IMR-90 (cell line): Measurements from ENCODE around the gene GPR160. TPM values are rescaled to one million over a fixed set of nuclear protein-coding genes. Genes with fewer than 3 reads are reported as not detected.

Experiments used
- ATAC-seq: fragments of 200-7000 bp; cut with Tn5 transposase; 2 replicates; pipeline ENCODE4 v1.9.1; 2020; ENCODE audit warnings: low read depth, mild to moderate bottlenecking, moderate library complexity
- BruUV-seq: library from RNA; stranded (reverse); fragments of 400-500 nt; replicated peaks from 2 replicates; lab custom pipeline; 2021; lab: Mats Ljungman, UMichigan
- CTCF ChIA-PET: fragments of 300-600 bp; formaldehyde crosslinking; extraction: SDS; loops from one replicate; lab custom pipeline; 2021; ENCODE audit warnings: antibody characterized with exemption; lab: Yijun Ruan, JAX
- POLR2A ChIA-PET: fragments of 300-600 bp; sonication (Branson Sonifier 250); formaldehyde crosslinking; loops from one replicate; lab custom pipeline; 2022; ENCODE audit warnings: antibody characterized with exemption; ENCODE audit not compliant: unreplicated experiment; lab: Charles Lee
- DNase-seq: peaks from one replicate; pipeline ENCODE4 v3.0.0; 2013
- H2AFZ ChIP-seq: replicated peaks from 2 replicates; pipeline ENCODE3; 2013; ENCODE audit warnings: low read length, mild to moderate bottlenecking; ENCODE audit not compliant: poor library complexity
- H2AK5ac ChIP-seq: 2 replicates; pipeline ENCODE4 v1.6.1; 2013; ENCODE audit warnings: low read depth, low read length, inconsistent platforms
- H2AK9ac ChIP-seq: replicated peaks from 2 replicates; pipeline ENCODE3; 2013; ENCODE audit warnings: mild to moderate bottlenecking, low read depth, low read length, moderate library complexity; ENCODE audit not compliant: poor library complexity
- H2BK120ac ChIP-seq: 2 replicates; pipeline ENCODE4 v1.6.1; 2013; ENCODE audit warnings: low read depth, low read length, inconsistent platforms
- H2BK15ac ChIP-seq: 3 replicates; pipeline ENCODE4 v1.6.1; 2013; ENCODE audit warnings: low read depth, low read length, inconsistent platforms
- H2BK20ac ChIP-seq: 2 replicates; pipeline ENCODE4 v1.6.1; 2013; ENCODE audit warnings: low read depth, mild to moderate bottlenecking, inconsistent platforms, low read length, moderate library complexity
- H2BK5ac ChIP-seq: 2 replicates; pipeline ENCODE4 v1.6.1; 2013; ENCODE audit warnings: mild to moderate bottlenecking, low read depth, low read length, inconsistent platforms; ENCODE audit not compliant: poor library complexity, severe bottlenecking
- H3K14ac ChIP-seq: replicated peaks from 2 replicates; pipeline ENCODE4 v1.6.1; 2013; ENCODE audit warnings: low read depth, low read length, inconsistent platforms
- H3K18ac ChIP-seq: 2 replicates; pipeline ENCODE4 v1.6.1; 2013; ENCODE audit warnings: low read depth, low read length, control low read depth
- H3K23ac ChIP-seq: 2 replicates; pipeline ENCODE4 v1.6.1; 2013; ENCODE audit warnings: low read depth, low read length, inconsistent platforms
- H3K27ac ChIP-seq: 2 replicates; pipeline ENCODE4 v1.5.1; 2013; ENCODE audit warnings: mild to moderate bottlenecking, control low read depth, low read length; ENCODE audit not compliant: insufficient read depth
- H3K27me3 ChIP-seq: 2 replicates; pipeline ENCODE4 v1.6.1; 2013; ENCODE audit warnings: low read length; ENCODE audit not compliant: control insufficient read depth, insufficient read depth
- H3K36me3 ChIP-seq: 2 replicates; pipeline ENCODE4 v1.6.1; 2013; ENCODE audit warnings: low read length, mixed read lengths; ENCODE audit not compliant: control insufficient read depth, insufficient read depth
- H3K4ac ChIP-seq: 2 replicates; pipeline ENCODE4 v1.6.1; 2013; ENCODE audit warnings: low read depth, low read length, inconsistent platforms
- H3K4me1 ChIP-seq: 2 replicates; pipeline ENCODE4 v1.6.1; 2013; ENCODE audit warnings: low read length, mixed read lengths; ENCODE audit not compliant: control insufficient read depth, insufficient read depth
- H3K4me2 ChIP-seq: 2 replicates; pipeline ENCODE4 v1.6.1; 2013; ENCODE audit warnings: low read depth, mild to moderate bottlenecking, control low read depth, low read length, moderate library complexity
- H3K4me3 ChIP-seq: 2 replicates; pipeline ENCODE4 v1.5.1; 2013; ENCODE audit warnings: low read depth, mild to moderate bottlenecking, control low read depth, low read length, moderate library complexity; ENCODE audit not compliant: insufficient read depth
- H3K56ac ChIP-seq: 2 replicates; pipeline ENCODE4 v1.6.1; 2013; ENCODE audit warnings: low read length, inconsistent platforms; ENCODE audit not compliant: insufficient read depth; ENCODE audit errors: extremely low read depth
- H3K79me1 ChIP-seq, 2 experiments: 2 replicates each; pipeline ENCODE4 v1.6.1; 2013; ENCODE audit warnings: low read length in 2 of 2, inconsistent platforms in 1 of 2, low read depth in 1 of 2
- H3K9ac ChIP-seq: 2 replicates; pipeline ENCODE4 v1.6.1; 2013; ENCODE audit warnings: low read depth, low read length, control low read depth
- H3K9me1 ChIP-seq: 2 replicates; pipeline ENCODE4 v1.6.1; 2013; ENCODE audit warnings: low read length, inconsistent platforms; ENCODE audit not compliant: insufficient read depth
- H3K9me3 ChIP-seq: 2 replicates; pipeline ENCODE4 v1.6.1; 2013; ENCODE audit warnings: low read length; ENCODE audit not compliant: control insufficient read depth, insufficient read depth
- H4K20me1 ChIP-seq: 2 replicates; pipeline ENCODE4 v1.6.1; 2013; ENCODE audit warnings: low read length, inconsistent platforms; ENCODE audit not compliant: insufficient read depth
- H4K5ac ChIP-seq: 2 replicates; pipeline ENCODE4 v1.6.1; 2013; ENCODE audit warnings: mild to moderate bottlenecking, low read depth, low read length, control low read depth
- H4K8ac ChIP-seq, 2 experiments: 2 replicates each; pipeline ENCODE4 v1.6.1; 2013; ENCODE audit warnings: low read depth in 2 of 2, low read length in 2 of 2, control low read depth in 1 of 2, inconsistent platforms in 1 of 2
- H4K91ac ChIP-seq: 2 replicates; pipeline ENCODE4 v1.6.1; 2013; ENCODE audit warnings: low read depth, low read length, inconsistent platforms; ENCODE audit not compliant: insufficient read depth
- BHLHE40 ChIP-seq: fragments of 150-350 bp; IDR thresholded peaks from 2 replicates; pipeline ENCODE4 v1.6.1; 2016; ENCODE audit warnings: mild to moderate bottlenecking, low read depth, low read length
- CEBPB ChIP-seq: IDR thresholded peaks from 2 replicates; pipeline ENCODE4 v1.6.1; 2012; ENCODE audit warnings: low read depth, low read length, improper control_type of control experiment
- CHD1 ChIP-seq: IDR thresholded peaks from 2 replicates; pipeline ENCODE4 v1.6.1; 2012; ENCODE audit warnings: low read depth, low read length, improper control_type of control experiment
- FOS ChIP-seq: fragments of 150-350 bp; IDR thresholded peaks from 2 replicates; pipeline ENCODE4 v1.6.1; 2016; ENCODE audit warnings: low read depth, low read length
- MAFK ChIP-seq: IDR thresholded peaks from 2 replicates; pipeline ENCODE4 v1.6.1; 2012; ENCODE audit warnings: low read depth, low read length, improper control_type of control experiment
- MAZ ChIP-seq: IDR thresholded peaks from 2 replicates; pipeline ENCODE4 v1.6.1; 2012; ENCODE audit warnings: low read depth, mild to moderate bottlenecking, low read length, improper control_type of control experiment, moderate library complexity, borderline replicate concordance
- MXI1 ChIP-seq: IDR thresholded peaks from 2 replicates; pipeline ENCODE4 v1.6.1; 2012; ENCODE audit warnings: low read depth, mild to moderate bottlenecking, low read length, moderate library complexity, borderline replicate concordance
- NFE2L2 ChIP-seq: fragments of 150-350 bp; IDR thresholded peaks from 2 replicates; pipeline ENCODE4 v1.6.1; 2016; ENCODE audit warnings: low read depth, mild to moderate bottlenecking, low read length
- POLR2A ChIP-seq: IDR thresholded peaks from 2 replicates; pipeline ENCODE4 v1.6.1; 2012; ENCODE audit warnings: mild to moderate bottlenecking, low read depth, low read length
- RAD21 ChIP-seq: IDR thresholded peaks from 2 replicates; pipeline ENCODE4 v1.6.1; 2012; ENCODE audit warnings: low read length, improper control_type of control experiment
- RCOR1 ChIP-seq: IDR thresholded peaks from 2 replicates; pipeline ENCODE4 v1.6.1; 2012; ENCODE audit warnings: mild to moderate bottlenecking, low read length, improper control_type of control experiment; ENCODE audit not compliant: insufficient replicate concordance
- RFX5 ChIP-seq: IDR thresholded peaks from 2 replicates; pipeline ENCODE4 v1.8.0; 2012; ENCODE audit warnings: low read depth, mild to moderate bottlenecking, low read length, moderate library complexity
- SMC3 ChIP-seq: fragments of 150-350 bp; IDR thresholded peaks from 2 replicates; pipeline ENCODE4 v1.6.1; 2016; ENCODE audit warnings: low read depth, mild to moderate bottlenecking, antibody characterized with exemption, low read length, moderate library complexity
- WGBS, 2 experiments: methylation state at CpG; one replicate each; pipeline versions ENCODE4 v1.1.5 to v1.1.7; 2013; ENCODE audit warnings: missing lambda C conversion rate in 2 of 2; ENCODE audit not compliant: insufficient read length in 1 of 2; ENCODE audit errors: extremely low coverage in 2 of 2; 5-methylcytosine and 5-hydroxymethylcytosine counted together
- dilution Hi-C: fragments of 300-500 bp; cut with HindIII; formaldehyde crosslinking; loops from one replicate; pipeline ENCODE4 v1.14.3; 2018; ENCODE audit warnings: low sequenced_read_pairs; ENCODE audit not compliant: unreplicated experiment
- in situ Hi-C: fragments of 300-500 bp; cut with MboI; formaldehyde crosslinking; loops from 3 replicates; pipeline ENCODE4 v1.14.3; 2019; ENCODE audit warnings: low sequenced_read_pairs, inconsistent platforms, mixed read lengths
- intact Hi-C: fragments of 100-400 bp; cut with micrococcal nuclease; formaldehyde crosslinking; loops from 2 replicates; pipeline ENCODE4 v1.10.0; 2022
- polyA plus RNA-seq, 3 experiments: library from polyadenylated mRNA; depleted of rRNA; stranded (reverse); fragments of >200 nt; gene quantifications; 2 replicates each; pipeline ENCODE4 v1.2.3, GENCODE V29; 2012; ENCODE audit warnings: low replicate concordance in 1 of 3
- total RNA-seq: library from RNA; depleted of rRNA; stranded (reverse); fragments of >200 nt; gene quantifications from 2 replicates; pipeline ENCODE4 v1.2.3, GENCODE V29; 2012
- TF ChIP-seq, protein P1 (sequence below): fragments of 150-350 bp; IDR thresholded peaks from 2 replicates; pipeline ENCODE4 v1.6.1; 2017; ENCODE audit warnings: mild to moderate bottlenecking, antibody characterized with exemption, low read length, low read depth
- TF ChIP-seq, protein P2 (sequence below): conservative IDR thresholded peaks from 2 replicates; pipeline ENCODE4 v1.5.1; 2012; ENCODE audit warnings: mild to moderate bottlenecking, low read depth, low read length, improper control_type of control experiment
- TF ChIP-seq, protein P3 (sequence below): fragments of 150-350 bp; IDR thresholded peaks from 2 replicates; pipeline ENCODE4 v1.6.1; 2016; ENCODE audit warnings: low read depth, mild to moderate bottlenecking, low read length, moderate library complexity, borderline replicate concordance

Gene GPR160
- total and polyA plus RNA-seq, 2 of the 4 experiments (the other 2 are of a cell fraction), result 0.09 to 0.18 TPM

DNA sequence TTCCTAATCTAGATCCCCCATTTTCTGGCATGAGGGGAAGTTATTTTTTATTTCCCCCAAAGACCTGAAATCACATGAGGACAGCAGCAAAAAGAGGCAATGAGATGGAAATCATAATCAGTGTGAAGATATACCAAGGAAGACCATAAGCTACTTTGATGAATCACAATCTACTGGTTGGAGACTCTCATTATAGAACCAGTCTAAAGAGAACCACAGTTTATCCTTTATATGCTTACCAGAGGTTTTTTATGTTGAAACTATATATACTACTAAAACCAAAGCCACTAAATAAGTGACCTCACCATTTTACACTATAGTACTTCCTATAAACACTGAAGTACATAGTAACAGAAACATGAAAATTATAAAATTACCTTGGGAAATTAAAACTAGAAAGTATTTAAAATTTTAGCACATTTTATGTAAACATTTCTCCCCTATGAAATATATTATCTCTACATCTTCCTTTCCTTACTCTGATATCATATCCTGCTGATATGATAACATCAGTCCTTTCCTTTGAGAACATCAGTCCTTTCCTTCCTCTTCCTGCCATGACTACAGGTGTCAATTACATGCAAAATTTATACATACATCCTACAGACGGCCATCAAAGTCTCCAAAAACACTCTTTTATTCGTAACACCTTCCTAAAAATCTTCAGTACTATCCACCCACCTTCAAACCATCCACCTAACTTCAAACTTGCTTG is 71.9 kb downstream of the GPR160 start:
- TF ChIP-seq, protein P1, sequence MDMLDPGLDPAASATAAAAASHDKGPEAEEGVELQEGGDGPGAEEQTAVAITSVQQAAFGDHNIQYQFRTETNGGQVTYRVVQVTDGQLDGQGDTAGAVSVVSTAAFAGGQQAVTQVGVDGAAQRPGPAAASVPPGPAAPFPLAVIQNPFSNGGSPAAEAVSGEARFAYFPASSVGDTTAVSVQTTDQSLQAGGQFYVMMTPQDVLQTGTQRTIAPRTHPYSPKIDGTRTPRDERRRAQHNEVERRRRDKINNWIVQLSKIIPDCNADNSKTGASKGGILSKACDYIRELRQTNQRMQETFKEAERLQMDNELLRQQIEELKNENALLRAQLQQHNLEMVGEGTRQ, result no peak
- TF ChIP-seq, protein P2, sequence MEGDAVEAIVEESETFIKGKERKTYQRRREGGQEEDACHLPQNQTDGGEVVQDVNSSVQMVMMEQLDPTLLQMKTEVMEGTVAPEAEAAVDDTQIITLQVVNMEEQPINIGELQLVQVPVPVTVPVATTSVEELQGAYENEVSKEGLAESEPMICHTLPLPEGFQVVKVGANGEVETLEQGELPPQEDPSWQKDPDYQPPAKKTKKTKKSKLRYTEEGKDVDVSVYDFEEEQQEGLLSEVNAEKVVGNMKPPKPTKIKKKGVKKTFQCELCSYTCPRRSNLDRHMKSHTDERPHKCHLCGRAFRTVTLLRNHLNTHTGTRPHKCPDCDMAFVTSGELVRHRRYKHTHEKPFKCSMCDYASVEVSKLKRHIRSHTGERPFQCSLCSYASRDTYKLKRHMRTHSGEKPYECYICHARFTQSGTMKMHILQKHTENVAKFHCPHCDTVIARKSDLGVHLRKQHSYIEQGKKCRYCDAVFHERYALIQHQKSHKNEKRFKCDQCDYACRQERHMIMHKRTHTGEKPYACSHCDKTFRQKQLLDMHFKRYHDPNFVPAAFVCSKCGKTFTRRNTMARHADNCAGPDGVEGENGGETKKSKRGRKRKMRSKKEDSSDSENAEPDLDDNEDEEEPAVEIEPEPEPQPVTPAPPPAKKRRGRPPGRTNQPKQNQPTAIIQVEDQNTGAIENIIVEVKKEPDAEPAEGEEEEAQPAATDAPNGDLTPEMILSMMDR, result no peak
- no peak for TF ChIP-seq CHD1
- no peak for TF ChIP-seq MAFK
- TF ChIP-seq MAZ, result no peak
- TF ChIP-seq NFE2L2, result no peak
- TF ChIP-seq RCOR1, result no peak
- no peak for TF ChIP-seq RAD21
- no peak for TF ChIP-seq POLR2A
- TF ChIP-seq MXI1, result no peak
- no peak for TF ChIP-seq FOS
- no peak for TF ChIP-seq BHLHE40
- TF ChIP-seq, protein P3, sequence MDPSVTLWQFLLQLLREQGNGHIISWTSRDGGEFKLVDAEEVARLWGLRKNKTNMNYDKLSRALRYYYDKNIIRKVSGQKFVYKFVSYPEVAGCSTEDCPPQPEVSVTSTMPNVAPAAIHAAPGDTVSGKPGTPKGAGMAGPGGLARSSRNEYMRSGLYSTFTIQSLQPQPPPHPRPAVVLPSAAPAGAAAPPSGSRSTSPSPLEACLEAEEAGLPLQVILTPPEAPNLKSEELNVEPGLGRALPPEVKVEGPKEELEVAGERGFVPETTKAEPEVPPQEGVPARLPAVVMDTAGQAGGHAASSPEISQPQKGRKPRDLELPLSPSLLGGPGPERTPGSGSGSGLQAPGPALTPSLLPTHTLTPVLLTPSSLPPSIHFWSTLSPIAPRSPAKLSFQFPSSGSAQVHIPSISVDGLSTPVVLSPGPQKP, result no peak
- TF ChIP-seq CEBPB, result no peak
- no peak for TF ChIP-seq SMC3
- no peak for TF ChIP-seq RFX5
- ATAC-seq, result no peak

More for the DNA sequence above, 71.9 kb downstream of the GPR160 start:
- Histone ChIP-seq H4K20me1 (no peaks in the 10 kb centered on the region), H3K79me1 (peaks cover 10 to 11% of the 10 kb centered on the region in 2 experiments; a peak in 3 of 4 replicates), H2AK5ac (no peak overlapping the region), H3K23ac (no peak overlapping the region), H2BK120ac (no peak overlapping the region), H3K56ac (no peak overlapping the region), H3K4ac (no peak overlapping the region), H3K14ac (no peak overlapping the region), H2BK15ac (no peak overlapping the region), H3K9me3 (no peaks in the 10 kb centered on the region), H2BK20ac (no peak overlapping the region), H2BK5ac (no peak overlapping the region), H4K5ac (no peak overlapping the region), H3K18ac (no peak overlapping the region), H3K27me3 (no peaks in the 10 kb centered on the region), H3K9me1 (no peaks in the 10 kb centered on the region), H3K4me2 (no peak overlapping the region), H3K4me1 (no peaks in the 10 kb centered on the region), H2AK9ac (no peak overlapping the region), H4K8ac (no peak overlapping the region), H2AFZ (no peak overlapping the region), H3K9ac (no peak overlapping the region), H3K4me3 (no peak overlapping the region), H4K91ac (no peak overlapping the region), H3K27ac (no peak overlapping the region), H3K36me3 (peaks cover 15% of the 10 kb centered on the region)
- intact Hi-C loops (loop anchor here (5.0 kb wide), 1 partner anchor 63 kb away; no protein-coding TSS in a partner anchor), dilution Hi-C loops (no loop called here), in situ Hi-C loops (no loop called here)
- POLR2A ChIA-PET, result no interaction called here
- CTCF ChIA-PET, result no interaction called here
- no peak for DNase-seq
- BruUV-seq, result no TSS peak
- WGBS, 2 experiments, result 93 to 100% methylated on average over 2 of the region's 2 CpGs
